Tibial nerve (tissue), 4 donors: ENCODE data around the gene HDHD5.

Experiments
- EP300 ChIP-seq, 2 donors: sonication (generic); formaldehyde crosslinking; IDR thresholded peaks; one replicate each; pipeline ENCODE4 v1.6.1; 2017; ENCODE audit warnings: antibody characterized with exemption in 2 of 2, mild to moderate bottlenecking in 1 of 2
- TF ChIP-seq, protein P1 (sequence below), 5 experiments: fragments of 200-600 bp in 3 of 5; fragments of 450-650 bp in 2 of 5; sonication (generic) in 3 of 5; IDR thresholded peaks; one replicate each; pipeline ENCODE4 v1.5.1; 2016 to 2019; ENCODE audit warnings: antibody characterized with exemption in 5 of 5, mild to moderate bottlenecking in 3 of 5, moderate library complexity in 2 of 5

GRCh38 chr22:17137170-17137569 lies 21.9 kb downstream of the HDHD5 start:
- TF ChIP-seq, protein P1, sequence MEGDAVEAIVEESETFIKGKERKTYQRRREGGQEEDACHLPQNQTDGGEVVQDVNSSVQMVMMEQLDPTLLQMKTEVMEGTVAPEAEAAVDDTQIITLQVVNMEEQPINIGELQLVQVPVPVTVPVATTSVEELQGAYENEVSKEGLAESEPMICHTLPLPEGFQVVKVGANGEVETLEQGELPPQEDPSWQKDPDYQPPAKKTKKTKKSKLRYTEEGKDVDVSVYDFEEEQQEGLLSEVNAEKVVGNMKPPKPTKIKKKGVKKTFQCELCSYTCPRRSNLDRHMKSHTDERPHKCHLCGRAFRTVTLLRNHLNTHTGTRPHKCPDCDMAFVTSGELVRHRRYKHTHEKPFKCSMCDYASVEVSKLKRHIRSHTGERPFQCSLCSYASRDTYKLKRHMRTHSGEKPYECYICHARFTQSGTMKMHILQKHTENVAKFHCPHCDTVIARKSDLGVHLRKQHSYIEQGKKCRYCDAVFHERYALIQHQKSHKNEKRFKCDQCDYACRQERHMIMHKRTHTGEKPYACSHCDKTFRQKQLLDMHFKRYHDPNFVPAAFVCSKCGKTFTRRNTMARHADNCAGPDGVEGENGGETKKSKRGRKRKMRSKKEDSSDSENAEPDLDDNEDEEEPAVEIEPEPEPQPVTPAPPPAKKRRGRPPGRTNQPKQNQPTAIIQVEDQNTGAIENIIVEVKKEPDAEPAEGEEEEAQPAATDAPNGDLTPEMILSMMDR (IDR thresholded peaks at IDR 0.05), result no peak
- no peak for TF ChIP-seq EP300 (IDR thresholded peaks at IDR 0.05)
